Neural cell (in vitro differentiated cells): ENCODE measurements around the gene CYSRT1.

Source experiments
- EZH2 ChIP-seq: fragments of 200-600, 300-800 bp; shearing (Covaris generic), sonication (generic); IDR thresholded peaks from 2 replicates; pipeline ENCODE4 v1.6.1; 2014; ENCODE audit warnings: antibody characterized with exemption, low read length, borderline replicate concordance, mild to moderate bottlenecking; ENCODE audit not compliant: insufficient read depth, poor library complexity, severe bottlenecking
- TF ChIP-seq, protein P1 (sequence below): fragments of 450-650 bp; IDR thresholded peaks from 2 replicates; pipeline ENCODE4 v1.5.1; 2014; ENCODE audit warnings: antibody characterized with exemption, mild to moderate bottlenecking, moderate library complexity; ENCODE audit not compliant: poor library complexity, severe bottlenecking
- TF ChIP-seq, protein P2 (sequence below): IDR thresholded peaks from 2 replicates; pipeline ENCODE4 v1.6.1; 2012; ENCODE audit warnings: borderline replicate concordance

DNA sequence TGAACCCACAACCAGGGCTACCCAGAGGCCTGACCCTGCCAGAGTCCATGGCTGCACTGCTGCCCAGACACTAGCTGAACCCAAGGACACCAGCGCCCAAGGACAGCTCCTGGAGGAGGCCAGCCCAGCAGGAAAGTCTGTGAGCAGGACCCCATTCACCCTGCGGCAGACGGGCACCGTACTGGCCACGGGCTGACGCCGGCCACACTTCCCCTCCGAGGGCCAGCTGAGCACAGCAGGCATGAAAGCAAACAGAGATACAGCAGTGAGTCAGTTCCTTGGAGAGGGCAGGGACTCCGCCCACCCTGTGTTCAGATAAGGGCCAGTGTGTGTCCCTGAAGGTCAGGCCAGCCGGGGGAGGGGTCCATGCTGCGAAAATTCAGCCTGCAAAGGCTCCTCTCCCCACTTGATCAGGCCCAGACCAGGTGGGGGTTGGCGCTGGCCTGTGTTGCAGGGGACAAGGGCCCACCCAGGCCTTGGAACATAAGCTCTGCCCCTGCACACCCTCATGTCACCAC, 6.2 kb upstream of the CYSRT1 start:
- TF ChIP-seq, protein P1, sequence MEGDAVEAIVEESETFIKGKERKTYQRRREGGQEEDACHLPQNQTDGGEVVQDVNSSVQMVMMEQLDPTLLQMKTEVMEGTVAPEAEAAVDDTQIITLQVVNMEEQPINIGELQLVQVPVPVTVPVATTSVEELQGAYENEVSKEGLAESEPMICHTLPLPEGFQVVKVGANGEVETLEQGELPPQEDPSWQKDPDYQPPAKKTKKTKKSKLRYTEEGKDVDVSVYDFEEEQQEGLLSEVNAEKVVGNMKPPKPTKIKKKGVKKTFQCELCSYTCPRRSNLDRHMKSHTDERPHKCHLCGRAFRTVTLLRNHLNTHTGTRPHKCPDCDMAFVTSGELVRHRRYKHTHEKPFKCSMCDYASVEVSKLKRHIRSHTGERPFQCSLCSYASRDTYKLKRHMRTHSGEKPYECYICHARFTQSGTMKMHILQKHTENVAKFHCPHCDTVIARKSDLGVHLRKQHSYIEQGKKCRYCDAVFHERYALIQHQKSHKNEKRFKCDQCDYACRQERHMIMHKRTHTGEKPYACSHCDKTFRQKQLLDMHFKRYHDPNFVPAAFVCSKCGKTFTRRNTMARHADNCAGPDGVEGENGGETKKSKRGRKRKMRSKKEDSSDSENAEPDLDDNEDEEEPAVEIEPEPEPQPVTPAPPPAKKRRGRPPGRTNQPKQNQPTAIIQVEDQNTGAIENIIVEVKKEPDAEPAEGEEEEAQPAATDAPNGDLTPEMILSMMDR: no peak
- TF ChIP-seq, protein P2, sequence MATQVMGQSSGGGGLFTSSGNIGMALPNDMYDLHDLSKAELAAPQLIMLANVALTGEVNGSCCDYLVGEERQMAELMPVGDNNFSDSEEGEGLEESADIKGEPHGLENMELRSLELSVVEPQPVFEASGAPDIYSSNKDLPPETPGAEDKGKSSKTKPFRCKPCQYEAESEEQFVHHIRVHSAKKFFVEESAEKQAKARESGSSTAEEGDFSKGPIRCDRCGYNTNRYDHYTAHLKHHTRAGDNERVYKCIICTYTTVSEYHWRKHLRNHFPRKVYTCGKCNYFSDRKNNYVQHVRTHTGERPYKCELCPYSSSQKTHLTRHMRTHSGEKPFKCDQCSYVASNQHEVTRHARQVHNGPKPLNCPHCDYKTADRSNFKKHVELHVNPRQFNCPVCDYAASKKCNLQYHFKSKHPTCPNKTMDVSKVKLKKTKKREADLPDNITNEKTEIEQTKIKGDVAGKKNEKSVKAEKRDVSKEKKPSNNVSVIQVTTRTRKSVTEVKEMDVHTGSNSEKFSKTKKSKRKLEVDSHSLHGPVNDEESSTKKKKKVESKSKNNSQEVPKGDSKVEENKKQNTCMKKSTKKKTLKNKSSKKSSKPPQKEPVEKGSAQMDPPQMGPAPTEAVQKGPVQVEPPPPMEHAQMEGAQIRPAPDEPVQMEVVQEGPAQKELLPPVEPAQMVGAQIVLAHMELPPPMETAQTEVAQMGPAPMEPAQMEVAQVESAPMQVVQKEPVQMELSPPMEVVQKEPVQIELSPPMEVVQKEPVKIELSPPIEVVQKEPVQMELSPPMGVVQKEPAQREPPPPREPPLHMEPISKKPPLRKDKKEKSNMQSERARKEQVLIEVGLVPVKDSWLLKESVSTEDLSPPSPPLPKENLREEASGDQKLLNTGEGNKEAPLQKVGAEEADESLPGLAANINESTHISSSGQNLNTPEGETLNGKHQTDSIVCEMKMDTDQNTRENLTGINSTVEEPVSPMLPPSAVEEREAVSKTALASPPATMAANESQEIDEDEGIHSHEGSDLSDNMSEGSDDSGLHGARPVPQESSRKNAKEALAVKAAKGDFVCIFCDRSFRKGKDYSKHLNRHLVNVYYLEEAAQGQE: no peak
- no peak for TF ChIP-seq EZH2
